Right lobe of liver (tissue), 6 donors: ENCODE data around the gene MYH13. TPM values are rescaled to one million over a fixed set of nuclear protein-coding genes. Genes with fewer than 3 reads are reported as not detected.

Experiments used
- ATAC-seq, 4 donors: fragments of 200-7000 bp; cut with Tn5 transposase; one replicate each; pipeline ENCODE4 v1.9.1; 2020; ENCODE audit warnings: mild to moderate bottlenecking in 4 of 4, moderate library complexity in 4 of 4
- DNase-seq, 3 donors: peaks; one replicate each; pipeline ENCODE4 v3.0.0-alpha.2; 2020
- H3K27ac ChIP-seq, 3 donors: fragments of 200-600 bp; one replicate each; pipeline ENCODE4 v1.8.0; 2022
- H3K27me3 ChIP-seq, 2 donors: fragments of 200-600 bp; one replicate each; pipeline ENCODE4 v1.8.0; 2022
- H3K36me3 ChIP-seq, 4 donors: fragments of 200-600 bp; sonication (generic) in 1 of 4; one replicate each; pipeline versions ENCODE4 v1.5.1 to v1.8.0; 2017 to 2022; ENCODE audit warnings: control low read depth in 1 of 4
- H3K4me1 ChIP-seq, 4 donors: fragments of 200-600 bp; sonication (generic) in 1 of 4; one replicate each; pipeline versions ENCODE4 v1.5.1 to v1.8.0; 2017 to 2022; ENCODE audit warnings: control low read depth in 1 of 4
- H3K4me3 ChIP-seq, 3 donors: fragments of 200-600 bp; one replicate each; pipeline ENCODE4 v1.8.0; 2022
- H3K9me3 ChIP-seq, 4 donors: fragments of 200-600 bp; sonication (generic) in 1 of 4; one replicate each; pipeline versions ENCODE4 v1.5.1 to v1.8.0; 2017 to 2022; ENCODE audit warnings: control low read depth in 1 of 4
- CTCF ChIP-seq, 4 donors: fragments of 200-600 bp in 3 of 4; fragments of 450-650 bp in 1 of 4; IDR thresholded peaks; one replicate each; pipeline versions ENCODE4 v1.5.1 to v1.8.0; 2016 to 2022; ENCODE audit warnings: antibody characterized with exemption in 4 of 4, mild to moderate bottlenecking in 2 of 4
- POLR2A ChIP-seq: fragments of 450-650 bp; IDR thresholded peaks from one replicate; pipeline ENCODE4 v1.6.1; 2017; ENCODE audit warnings: antibody characterized with exemption, mild to moderate bottlenecking
- WGBS: methylation state at CpG from one replicate; pipeline ENCODE4 v1.1.6; 2018; ENCODE audit warnings: low coverage, low lambda C conversion rate; ENCODE audit not compliant: insufficient coverage; ENCODE audit errors: missing lambda C conversion rate; 5-methylcytosine and 5-hydroxymethylcytosine counted together
- intact Hi-C, 2 donors: fragments of 100-400 bp; cut with DNase I; formaldehyde crosslinking; loops; one replicate each; pipeline versions ENCODE4 v1.11.2 to v1.14.1; 2022
- total RNA-seq, 6 experiments: library from RNA; depleted of rRNA in 2 of 6; stranded (reverse); fragments of >200 nt in 2 of 6; fragmentation: NEBNext Ultra II Directional in 3 of 6; extraction: Animal tissue kit (Norgen Biotek cat#: 25700) in 3 of 6; gene quantifications; one replicate each; pipeline versions ENCODE4 v1.1.0 to v1.2.4, GENCODE V29; 2016 to 2023
- donor health status: DM: no; HTN: yes; CAD: no.
- donor health status: DM: no; HTN: no; CAD: no.
- donor health status: DM: no; HTN: no; CAD: no.
- donor health status: DM: no; HTN: yes; CAD: no.
- donor health status: DM: no; HTN: yes; CAD: no.

MYH13 gene
- total RNA-seq, 6 experiments from 2014 or later: not detected

GRCh38 chr17:10344816-10345215, 28.0 kb downstream of the MYH13 start:
- no peak for ATAC-seq

GRCh38 chr17:10339051-10339450, 33.8 kb downstream of the MYH13 start:
- no peak for ATAC-seq

More at GRCh38 chr17:10344816-10345215, 28.0 kb downstream of the MYH13 start:
- TF ChIP-seq POLR2A: no peak
- no peak for TF ChIP-seq CTCF (IDR thresholded peaks at IDR 0.05)
- WGBS: 74% methylated on average over 3 of the region's 3 CpGs
- no peak for DNase-seq
- Histone ChIP-seq H3K9me3 (no peaks in the 10 kb centered on the region), H3K27me3 (no peaks in the 10 kb centered on the region), H3K36me3 (no peaks in the 10 kb centered on the region), H3K4me1 (no peaks in the 10 kb centered on the region), H3K4me3 (no peak overlapping the region), H3K27ac (no peak overlapping the region)
- intact Hi-C loops: no loop called here

GRCh38 chr17:10337976-10338375, 34.8 kb downstream of the MYH13 start:
- Histone ChIP-seq H3K9me3 (no peaks in the 10 kb centered on the region), H3K36me3 (no peaks in the 10 kb centered on the region), H3K4me1 (no peaks in the 10 kb centered on the region), H3K27ac (no peak overlapping the region), H3K27me3 (no peaks in the 10 kb centered on the region), H3K4me3 (no peak overlapping the region)
- 90% methylated on average over 6 of the region's 9 CpGs for WGBS
- DNase-seq: no peak
- no peak for ATAC-seq
- intact Hi-C loops: no loop called here
- TF ChIP-seq POLR2A (no peak), CTCF (IDR thresholded peaks at IDR 0.05) (no peak)

More at GRCh38 chr17:10339051-10339450, 33.8 kb downstream of the MYH13 start:
- 60% methylated on average over 8 of the region's 8 CpGs for WGBS
- TF ChIP-seq POLR2A (no peak), CTCF (IDR thresholded peaks at IDR 0.05) (no peak)
- no peak overlapping the region for H3K4me3 ChIP-seq
- H3K9me3 ChIP-seq: no peaks in the 10 kb centered on the region
- intact Hi-C loops: no loop called here
- no peaks in the 10 kb centered on the region for H3K36me3 ChIP-seq
- no peaks in the 10 kb centered on the region for H3K4me1 ChIP-seq
- no peak overlapping the region for H3K27ac ChIP-seq
- DNase-seq: no peak
- H3K27me3 ChIP-seq: no peaks in the 10 kb centered on the region

GRCh38 chr17:10337136-10337535, 35.7 kb downstream of the MYH13 start:
- DNase-seq (no peak), ATAC-seq (no peak)
- intact Hi-C loops: no loop called here
- no peaks in the 10 kb centered on the region for H3K4me1 ChIP-seq
- H3K4me3 ChIP-seq: no peak overlapping the region
- WGBS: 65% methylated on average over 8 of the region's 10 CpGs
- H3K9me3 ChIP-seq: no peaks in the 10 kb centered on the region
- H3K27me3 ChIP-seq: no peaks in the 10 kb centered on the region
- no peak overlapping the region for H3K27ac ChIP-seq
- H3K36me3 ChIP-seq: no peaks in the 10 kb centered on the region
- TF ChIP-seq POLR2A (no peak), CTCF (IDR thresholded peaks at IDR 0.05) (no peak)

GRCh38 chr17:10336393-10336792, 36.4 kb downstream of the MYH13 start:
- no peak for TF ChIP-seq CTCF (IDR thresholded peaks at IDR 0.05)
- no peak overlapping the region for H3K27ac ChIP-seq
- DNase-seq (no peak), ATAC-seq (no peak)
- no peaks in the 10 kb centered on the region for H3K9me3 ChIP-seq
- intact Hi-C loops: no loop called here
- H3K27me3 ChIP-seq: no peaks in the 10 kb centered on the region
- H3K36me3 ChIP-seq: no peaks in the 10 kb centered on the region
- H3K4me1 ChIP-seq: no peaks in the 10 kb centered on the region
- H3K4me3 ChIP-seq: no peak overlapping the region
- WGBS: 52% methylated on average over 5 of the region's 7 CpGs
